K562 (cell line): ENCODE measurements around the gene SRBD1. TPM values are rescaled to one million over a fixed set of nuclear protein-coding genes. Genes with fewer than 3 reads are reported as not detected.

Experiments
- C11orf30 ChIP-seq: fragments of 450-650 bp; IDR thresholded peaks from 2 replicates; pipeline ENCODE4 v1.6.1; 2016; ENCODE audit warnings: low read depth, mild to moderate bottlenecking
- CSDE1 ChIP-seq, 2 experiments: fragments of 450-650 bp; IDR thresholded peaks; 2 replicates each; pipeline ENCODE4 v1.6.1; 2016; ENCODE audit warnings: mild to moderate bottlenecking in 1 of 2
- HLTF ChIP-seq: fragments of 450-650 bp; IDR thresholded peaks from 2 replicates; pipeline ENCODE4 v1.6.1; 2016
- L3MBTL2 ChIP-seq: fragments of 450-650 bp; IDR thresholded peaks from 2 replicates; pipeline ENCODE4 v1.6.1; 2016; ENCODE audit warnings: mild to moderate bottlenecking, moderate library complexity
- REST ChIP-seq, 2 experiments: fragments of 450-650 bp; formaldehyde crosslinking in 1 of 2; IDR thresholded peaks; 2 replicates each; pipeline versions ENCODE4 v1.4.0 to v1.6.1; 2014 to 2020; ENCODE audit warnings: mild to moderate bottlenecking in 2 of 2, borderline replicate concordance in 1 of 2, low read depth in 1 of 2
- TBP ChIP-seq: optimal IDR thresholded peaks from 2 replicates; pipeline ENCODE3; 2011; ENCODE audit warnings: low read depth, low read length, improper control_type of control experiment
- TOE1 ChIP-seq, 2 experiments: fragments of 450-650 bp in 1 of 2; sonication (generic) in 1 of 2; formaldehyde crosslinking in 1 of 2; IDR thresholded peaks; 2 replicates each; pipeline versions ENCODE4 v1.7.1 to v1.8.0; 2016 to 2022; ENCODE audit warnings: borderline replicate concordance in 2 of 2, mild to moderate bottlenecking in 2 of 2, antibody characterized with exemption in 1 of 2, inconsistent platforms in 1 of 2, low read depth in 1 of 2, missing genetic modification reagents in 1 of 2, moderate library complexity in 1 of 2
- polyA plus RNA-seq, 8 experiments: library from polyadenylated mRNA; depleted of rRNA in 4 of 8; stranded (reverse) in 5 of 8; unstranded in 3 of 8; fragments of >200 nt; fragmentation: Nextera tagmentation in 2 of 8; fragmentation: Illumina TruSeq in 1 of 8; extraction: Ambion mirVana in 2 of 8; extraction: Trizol in 1 of 8; gene quantifications; 2 replicates each; pipeline versions ENCODE4 v1.2.1 to v1.2.3, GENCODE V29; 2011 to 2014; ENCODE audit warnings: inconsistent platforms in 1 of 8, missing spikeins in 1 of 8
- total RNA-seq, 7 experiments: library from RNA; depleted of rRNA in 6 of 7; stranded (reverse); fragments of >200 nt in 6 of 7; fragmentation: Illumina TruSeq in 2 of 7; extraction: Trizol in 2 of 7; gene quantifications; 2 replicates each; pipeline versions ENCODE4 v1.2.1 to v1.2.3, GENCODE V29; 2011 to 2021; ENCODE audit warnings: low replicate concordance in 1 of 7

Gene SRBD1
- total and polyA plus RNA-seq, 9 of the 15 experiments (the other 6 are each of a cell fraction or from before 2014, with no cell fraction given) = 6.9 to 23.2 (median 14.7) TPM

GRCh38 chr2:45610281-45611019, 617 bp downstream of the SRBD1 start (continued):
- TF ChIP-seq HLTF (0 out of 2 replicates have a peak, but pooled peaks have one; percentile 58), TBP (peak; percentile 35), L3MBTL2 (peak; percentile 37; the same call in 1 of the 2 replicates), C11orf30 (peak; percentile 22), REST (IDR thresholded peaks at IDR 0.05; ENCODE audit: borderline replicate concordance) (peak; percentile 75), REST (CRISPR knock-in tag; IDR thresholded peaks at IDR 0.05; ENCODE audit: low read depth) (no peak), TOE1 (IDR thresholded peaks at IDR 0.05; ENCODE audit: borderline replicate concordance) (peak; percentile 95), TOE1 (CRISPR knock-in tag; IDR thresholded peaks at IDR 0.05; ENCODE audit: borderline replicate concordance, low read depth) (no peak), CSDE1 (IDR thresholded peaks at IDR 0.05) (peak in 1 of 2 experiments; percentile 24; a peak in 1 of 4 replicates)
